Neural crest cell (in vitro differentiated cells): ENCODE data around the gene EPS8. TPM values are rescaled to one million over a fixed set of nuclear protein-coding genes. Genes with fewer than 3 reads are reported as not detected.
"Not testable (repeated sequence)": the region's sequence is repeated elsewhere in the genome, so short reads cannot be mapped to it uniquely, and the experiment has no call there.

Experiments used
- DNase-seq: peaks from one replicate; pipeline ENCODE4 v3.0.0; 2021; ENCODE audit warnings: low read depth, mixed read lengths, low spot score
- H3K27ac Mint-ChIP-seq: one replicate; pipeline ENCODE4 v1.8.0; 2021; ENCODE audit warnings: mild to moderate bottlenecking, mixed read lengths; ENCODE audit not compliant: unreplicated experiment
- H3K27me3 Mint-ChIP-seq: 2 replicates; pipeline ENCODE4 v1.8.0; 2021; ENCODE audit warnings: low read depth, mild to moderate bottlenecking, mixed read lengths
- H3K36me3 Mint-ChIP-seq: 2 replicates; pipeline ENCODE4 v1.8.0; 2021; ENCODE audit warnings: low read depth, mild to moderate bottlenecking, mixed read lengths
- H3K4me1 Mint-ChIP-seq: 2 replicates; pipeline ENCODE4 v1.8.0; 2021; ENCODE audit warnings: mixed read lengths
- H3K4me3 Mint-ChIP-seq: one replicate; pipeline ENCODE4 v1.8.0; 2021; ENCODE audit warnings: mild to moderate bottlenecking, mixed read lengths
- H3K9me3 Mint-ChIP-seq: 2 replicates; pipeline ENCODE4 v1.8.0; 2021; ENCODE audit warnings: mixed read lengths
- total RNA-seq: library from RNA; stranded (reverse); gene quantifications from 2 replicates; pipeline ENCODE4 v1.2.1, GENCODE V29; 2021
- TF ChIP-seq, protein P1 (sequence below): fragments of 200-600 bp; sonication (generic); conservative IDR thresholded peaks from 2 replicates; pipeline ENCODE4 v1.5.0; 2021; ENCODE audit warnings: antibody characterized with exemption, mild to moderate bottlenecking

Gene EPS8
- total RNA-seq, 1 donor from 2014 or later, result 24.4 TPM

DNA sequence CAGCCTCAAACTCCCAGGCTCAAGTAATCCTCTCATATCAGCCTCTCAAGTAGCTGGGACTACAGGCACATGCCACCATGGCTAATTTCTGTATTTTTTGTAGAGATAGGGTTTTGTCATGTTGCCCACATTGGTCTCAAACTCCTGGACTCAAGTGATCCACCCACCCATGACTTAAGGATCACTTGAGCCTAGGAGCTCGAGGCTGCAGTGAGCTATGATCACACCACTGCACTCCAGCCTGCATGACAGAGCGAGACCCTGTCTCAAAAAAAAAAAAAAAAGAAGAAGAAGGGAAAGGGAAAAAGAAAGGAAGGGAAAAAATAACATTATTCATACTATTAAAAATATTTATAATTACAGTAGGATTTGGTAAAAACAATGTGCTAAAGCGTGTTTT, 19.2 kb downstream of the EPS8 start:
- TF ChIP-seq, protein P1, sequence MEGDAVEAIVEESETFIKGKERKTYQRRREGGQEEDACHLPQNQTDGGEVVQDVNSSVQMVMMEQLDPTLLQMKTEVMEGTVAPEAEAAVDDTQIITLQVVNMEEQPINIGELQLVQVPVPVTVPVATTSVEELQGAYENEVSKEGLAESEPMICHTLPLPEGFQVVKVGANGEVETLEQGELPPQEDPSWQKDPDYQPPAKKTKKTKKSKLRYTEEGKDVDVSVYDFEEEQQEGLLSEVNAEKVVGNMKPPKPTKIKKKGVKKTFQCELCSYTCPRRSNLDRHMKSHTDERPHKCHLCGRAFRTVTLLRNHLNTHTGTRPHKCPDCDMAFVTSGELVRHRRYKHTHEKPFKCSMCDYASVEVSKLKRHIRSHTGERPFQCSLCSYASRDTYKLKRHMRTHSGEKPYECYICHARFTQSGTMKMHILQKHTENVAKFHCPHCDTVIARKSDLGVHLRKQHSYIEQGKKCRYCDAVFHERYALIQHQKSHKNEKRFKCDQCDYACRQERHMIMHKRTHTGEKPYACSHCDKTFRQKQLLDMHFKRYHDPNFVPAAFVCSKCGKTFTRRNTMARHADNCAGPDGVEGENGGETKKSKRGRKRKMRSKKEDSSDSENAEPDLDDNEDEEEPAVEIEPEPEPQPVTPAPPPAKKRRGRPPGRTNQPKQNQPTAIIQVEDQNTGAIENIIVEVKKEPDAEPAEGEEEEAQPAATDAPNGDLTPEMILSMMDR, result no peak
- no peaks in the 10 kb centered on the region for H3K27me3 Mint-ChIP-seq
- peak overlapping the region; percentile 65 for H3K27ac Mint-ChIP-seq
- no peak overlapping the region for H3K4me3 Mint-ChIP-seq
- no peak for DNase-seq
- no peaks in the 10 kb centered on the region for H3K9me3 Mint-ChIP-seq
- H3K36me3 Mint-ChIP-seq, result no peaks in the 10 kb centered on the region
- peaks cover 50% of the 10 kb centered on the region for H3K4me1 Mint-ChIP-seq

DNA sequence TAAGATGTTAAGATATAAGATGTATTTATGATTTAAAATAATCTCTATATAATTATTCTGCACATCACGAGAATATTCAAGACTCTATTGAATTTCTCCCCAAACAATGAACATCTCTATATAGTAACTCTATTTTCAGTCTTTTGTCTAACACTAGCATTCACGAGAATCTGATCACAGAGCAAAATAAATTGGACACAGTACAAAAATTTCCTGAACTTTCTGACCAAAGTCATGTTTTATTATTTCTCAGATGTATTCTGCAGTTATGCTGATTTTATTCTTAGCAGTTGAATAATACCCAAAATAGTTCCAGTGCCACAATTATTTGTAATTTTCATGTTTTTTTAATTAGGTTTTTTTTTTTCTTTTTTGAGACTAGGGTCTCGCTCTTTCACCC, 19.6 kb downstream of the EPS8 start:
- no peaks in the 10 kb centered on the region for H3K27me3 Mint-ChIP-seq
- H3K36me3 Mint-ChIP-seq, result peaks cover 1% of the 10 kb centered on the region
- no peak overlapping the region for H3K27ac Mint-ChIP-seq
- H3K4me3 Mint-ChIP-seq, result no peak overlapping the region
- no peak for DNase-seq
- no peaks in the 10 kb centered on the region for H3K9me3 Mint-ChIP-seq
- TF ChIP-seq, protein P1, result no peak
- peaks cover 45% of the 10 kb centered on the region for H3K4me1 Mint-ChIP-seq

DNA sequence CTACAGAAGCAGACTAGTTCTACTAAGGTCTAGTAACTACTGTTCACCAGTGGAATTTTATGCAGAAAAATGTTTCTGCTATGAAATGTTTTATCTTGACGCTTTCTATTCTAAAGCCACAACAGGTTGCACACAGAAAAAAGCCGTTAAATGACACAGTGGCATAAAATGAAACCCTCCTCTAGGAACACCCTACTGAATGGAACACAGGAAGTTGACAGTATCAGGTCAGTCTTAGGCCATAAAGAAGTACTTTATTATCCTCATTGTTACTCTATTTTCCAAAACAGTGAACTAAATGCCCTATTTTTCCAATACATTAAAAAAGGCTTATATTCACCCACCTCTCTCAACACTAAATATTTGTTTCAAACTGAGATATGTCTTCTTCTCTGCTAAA, 21.9 kb downstream of the EPS8 start:
- H3K36me3 Mint-ChIP-seq, result peaks cover 11% of the 10 kb centered on the region
- no peaks in the 10 kb centered on the region for H3K27me3 Mint-ChIP-seq
- TF ChIP-seq, protein P1, result no peak
- no peak for DNase-seq
- no peak overlapping the region for H3K4me3 Mint-ChIP-seq
- H3K9me3 Mint-ChIP-seq, result peaks cover 7% of the 10 kb centered on the region
- H3K27ac Mint-ChIP-seq, result no peak overlapping the region
- H3K4me1 Mint-ChIP-seq, result peaks cover 57% of the 10 kb centered on the region

DNA sequence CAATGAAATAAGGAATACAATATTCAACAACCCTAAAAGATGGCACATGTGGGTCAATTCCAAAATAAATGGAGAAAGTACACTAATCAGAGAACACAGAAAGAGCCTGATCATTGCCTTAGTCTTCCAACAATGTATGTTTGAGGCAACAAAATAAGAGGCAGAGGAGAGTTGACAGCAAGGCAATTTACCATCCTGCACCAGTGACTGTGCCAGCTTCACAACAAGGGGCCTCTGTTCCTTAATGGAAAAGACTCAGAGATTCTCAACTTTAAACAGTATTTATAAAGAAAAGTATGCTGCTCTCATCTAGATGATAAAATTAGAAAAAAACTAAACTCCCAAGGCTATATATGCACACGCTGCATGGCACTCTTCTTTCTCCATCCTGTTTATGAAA, 25.9 kb downstream of the EPS8 start:
- no peaks in the 10 kb centered on the region for H3K27me3 Mint-ChIP-seq
- TF ChIP-seq, protein P1, result no peak
- H3K4me3 Mint-ChIP-seq, result no peak overlapping the region
- peaks cover 26% of the 10 kb centered on the region for H3K4me1 Mint-ChIP-seq
- H3K27ac Mint-ChIP-seq, result no peak overlapping the region
- peaks cover 16% of the 10 kb centered on the region for H3K9me3 Mint-ChIP-seq
- DNase-seq, result no peak
- peaks cover 29% of the 10 kb centered on the region for H3K36me3 Mint-ChIP-seq

DNA sequence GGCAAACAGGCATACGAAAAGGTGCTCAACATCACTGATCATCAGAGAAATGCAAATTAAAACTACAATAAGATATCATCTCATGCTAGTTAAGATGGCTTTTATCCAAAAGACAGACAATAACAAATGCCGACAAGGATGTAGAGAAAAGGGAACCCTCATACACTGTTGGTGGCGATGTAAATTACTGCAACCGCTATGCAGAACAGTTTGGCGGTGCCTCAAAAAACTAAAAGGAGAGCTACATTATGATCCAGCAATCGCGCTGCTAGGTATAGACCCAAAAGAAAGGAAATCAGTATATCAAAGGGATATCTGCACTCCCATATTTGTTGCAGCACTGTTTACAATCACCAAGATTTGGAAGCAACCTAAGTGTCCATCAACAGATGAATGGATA, 27.0 kb downstream of the EPS8 start:
- Mint-ChIP-seq H3K4me1 (peaks cover 20% of the 10 kb centered on the region), H3K9me3 (peaks cover 16% of the 10 kb centered on the region), H3K36me3 (peaks cover 29% of the 10 kb centered on the region)
- H3K27me3 Mint-ChIP-seq, H3K4me3 Mint-ChIP-seq, DNase-seq, H3K27ac Mint-ChIP-seq: not testable (repeated sequence)

DNA sequence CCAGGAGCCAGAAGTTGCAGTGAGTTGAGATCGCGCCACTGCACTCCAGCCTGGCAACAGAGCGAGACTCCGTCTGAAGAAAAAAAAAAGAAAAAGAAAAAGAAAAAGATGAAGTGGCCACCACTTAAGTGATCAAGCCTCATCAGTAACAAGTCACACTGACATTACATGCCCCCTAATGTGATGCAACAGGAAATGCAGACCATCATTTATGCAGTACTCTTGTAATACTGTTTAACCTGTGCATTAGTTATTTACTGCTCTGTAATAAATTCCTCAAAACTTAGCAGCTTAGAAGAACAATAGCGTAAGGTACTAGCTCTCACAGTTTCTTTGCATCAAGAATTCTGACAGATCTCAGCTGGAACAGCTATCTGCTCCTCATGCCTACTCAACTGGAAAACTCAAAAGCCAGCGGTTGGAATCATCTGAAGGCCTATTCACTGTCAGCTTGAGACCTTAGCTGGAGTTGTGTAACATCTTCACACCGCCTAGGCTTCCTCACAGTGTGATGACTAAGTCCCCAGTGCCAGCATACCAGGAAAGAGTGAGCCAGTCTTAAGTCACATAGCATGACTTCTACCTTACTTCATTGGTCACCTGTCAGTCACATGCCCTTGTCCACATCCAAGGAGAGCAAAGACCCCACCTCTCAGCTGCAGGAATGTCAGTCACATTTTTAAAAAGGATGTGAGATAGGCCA, 31.5 kb downstream of the EPS8 start:
- no peak for DNase-seq
- Mint-ChIP-seq H3K27ac (no peak overlapping the region), H3K36me3 (peaks cover 20% of the 10 kb centered on the region), H3K4me1 (no peaks in the 10 kb centered on the region), H3K9me3 (peaks cover 9% of the 10 kb centered on the region), H3K4me3 (no peak overlapping the region), H3K27me3 (no peaks in the 10 kb centered on the region)
- TF ChIP-seq, protein P1, result no peak
